ENCODE results near the gene GFY.

GFY gene

DNA sequence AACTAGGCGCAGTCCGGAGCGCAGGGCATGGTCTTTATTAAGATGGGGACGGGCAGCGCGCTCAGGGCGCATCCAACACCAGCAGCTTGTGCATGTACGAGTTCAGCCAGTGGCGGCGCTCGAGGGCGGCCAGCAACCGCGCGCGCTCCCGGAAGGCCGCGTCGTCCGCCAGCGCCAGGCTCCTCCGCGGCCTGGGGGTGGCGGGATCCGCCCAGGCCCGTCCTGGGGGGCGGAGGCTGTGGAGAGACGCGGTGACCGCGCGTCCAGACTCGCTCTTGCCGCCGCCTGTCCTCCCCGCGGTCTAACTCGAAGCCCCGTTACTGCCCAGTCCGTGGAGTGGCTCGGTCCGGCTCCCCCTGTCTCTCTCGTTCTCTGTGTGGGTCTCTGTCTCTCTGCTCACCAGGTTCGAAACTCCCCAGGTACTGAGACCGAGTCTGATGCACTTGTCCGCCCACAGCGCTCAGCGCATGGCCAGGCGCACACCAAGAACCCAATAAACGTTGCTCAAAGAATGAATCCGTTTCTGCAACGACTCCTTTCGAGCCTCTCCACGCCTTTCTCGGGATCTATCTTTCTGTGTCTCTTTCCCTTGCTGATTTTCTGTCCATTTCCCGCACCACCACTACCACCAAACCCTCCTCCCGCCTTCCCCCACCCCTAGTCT, 2.6 kb upstream of the GFY start:
- TF ChIP-seq, protein P1, sequence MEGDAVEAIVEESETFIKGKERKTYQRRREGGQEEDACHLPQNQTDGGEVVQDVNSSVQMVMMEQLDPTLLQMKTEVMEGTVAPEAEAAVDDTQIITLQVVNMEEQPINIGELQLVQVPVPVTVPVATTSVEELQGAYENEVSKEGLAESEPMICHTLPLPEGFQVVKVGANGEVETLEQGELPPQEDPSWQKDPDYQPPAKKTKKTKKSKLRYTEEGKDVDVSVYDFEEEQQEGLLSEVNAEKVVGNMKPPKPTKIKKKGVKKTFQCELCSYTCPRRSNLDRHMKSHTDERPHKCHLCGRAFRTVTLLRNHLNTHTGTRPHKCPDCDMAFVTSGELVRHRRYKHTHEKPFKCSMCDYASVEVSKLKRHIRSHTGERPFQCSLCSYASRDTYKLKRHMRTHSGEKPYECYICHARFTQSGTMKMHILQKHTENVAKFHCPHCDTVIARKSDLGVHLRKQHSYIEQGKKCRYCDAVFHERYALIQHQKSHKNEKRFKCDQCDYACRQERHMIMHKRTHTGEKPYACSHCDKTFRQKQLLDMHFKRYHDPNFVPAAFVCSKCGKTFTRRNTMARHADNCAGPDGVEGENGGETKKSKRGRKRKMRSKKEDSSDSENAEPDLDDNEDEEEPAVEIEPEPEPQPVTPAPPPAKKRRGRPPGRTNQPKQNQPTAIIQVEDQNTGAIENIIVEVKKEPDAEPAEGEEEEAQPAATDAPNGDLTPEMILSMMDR (conservative IDR thresholded peaks at IDR 0.05; ENCODE audit: low read depth, low read length) = peak; percentile 39
- peak; percentile 20 for DNase-seq (ENCODE audit: low read depth)
- H3K4me3 ChIP-seq (ENCODE audit: low read depth, low read length) = no peak overlapping the region

DNA sequence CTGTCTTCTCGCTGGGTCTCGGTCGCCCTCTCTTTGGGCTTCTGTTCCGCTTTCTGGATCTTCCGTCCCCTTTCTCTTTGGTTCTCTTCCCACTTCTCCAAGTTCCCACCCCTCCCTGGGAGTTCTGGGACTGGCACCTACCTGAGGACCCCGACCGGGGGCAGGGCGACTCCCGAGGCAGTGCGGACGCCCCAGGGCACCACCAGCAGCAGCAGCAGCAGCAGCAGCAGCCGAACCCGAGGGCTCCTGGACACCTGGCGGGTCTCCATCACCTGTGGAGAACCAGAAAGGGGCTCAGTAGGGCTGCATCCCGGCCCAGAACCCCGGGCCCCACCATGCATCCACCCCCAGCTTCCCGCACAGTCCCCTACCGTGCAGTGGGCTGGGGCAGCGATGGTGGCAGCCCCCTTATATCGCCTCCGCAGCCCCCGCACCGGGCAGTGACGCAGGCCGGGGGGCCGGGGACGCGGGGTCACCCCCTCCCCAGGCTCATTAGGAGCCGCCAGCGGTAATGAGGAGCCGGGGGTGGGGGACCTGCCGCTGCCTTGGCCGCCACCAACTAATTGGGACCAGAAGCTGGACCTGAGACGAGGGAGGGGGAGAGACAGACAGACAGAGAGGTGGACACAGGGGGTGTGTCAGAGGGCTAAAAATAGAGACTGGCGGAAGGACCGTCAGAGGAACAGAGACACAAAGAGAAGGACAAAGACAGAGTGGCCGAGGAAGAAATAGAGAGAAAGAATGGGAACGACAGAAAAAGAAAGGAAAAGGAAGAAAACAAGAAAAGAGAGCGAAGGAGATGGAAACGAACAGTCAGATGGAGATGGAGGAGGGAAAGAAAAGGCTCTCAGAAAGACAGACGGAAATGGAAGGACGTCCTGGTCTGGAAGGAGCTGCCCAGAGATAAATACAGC, 1.9 kb upstream of the GFY start, which contains the start of gene PTH2:
TSS of gene PTH2 (minus strand) at position 371 of the 914 bp plus-strand sequence. CDS start at position 269, 102 bp downstream.
- TF ChIP-seq, protein P1 (conservative IDR thresholded peaks at IDR 0.05; ENCODE audit: low read depth, low read length) = no peak
- H3K4me3 ChIP-seq (ENCODE audit: low read depth, low read length) = no peak within 1 kb of the TSS
- no peak for DNase-seq (ENCODE audit: low read depth)

GRCh38 chr19:49423985-49424303, 1.2 kb upstream of the GFY start:
- no peak overlapping the region for H3K4me3 ChIP-seq (ENCODE audit: low read depth, low read length)
- DNase-seq (ENCODE audit: low read depth) = no peak
- TF ChIP-seq, protein P1 (conservative IDR thresholded peaks at IDR 0.05; ENCODE audit: low read depth, low read length) = no peak

DNA sequence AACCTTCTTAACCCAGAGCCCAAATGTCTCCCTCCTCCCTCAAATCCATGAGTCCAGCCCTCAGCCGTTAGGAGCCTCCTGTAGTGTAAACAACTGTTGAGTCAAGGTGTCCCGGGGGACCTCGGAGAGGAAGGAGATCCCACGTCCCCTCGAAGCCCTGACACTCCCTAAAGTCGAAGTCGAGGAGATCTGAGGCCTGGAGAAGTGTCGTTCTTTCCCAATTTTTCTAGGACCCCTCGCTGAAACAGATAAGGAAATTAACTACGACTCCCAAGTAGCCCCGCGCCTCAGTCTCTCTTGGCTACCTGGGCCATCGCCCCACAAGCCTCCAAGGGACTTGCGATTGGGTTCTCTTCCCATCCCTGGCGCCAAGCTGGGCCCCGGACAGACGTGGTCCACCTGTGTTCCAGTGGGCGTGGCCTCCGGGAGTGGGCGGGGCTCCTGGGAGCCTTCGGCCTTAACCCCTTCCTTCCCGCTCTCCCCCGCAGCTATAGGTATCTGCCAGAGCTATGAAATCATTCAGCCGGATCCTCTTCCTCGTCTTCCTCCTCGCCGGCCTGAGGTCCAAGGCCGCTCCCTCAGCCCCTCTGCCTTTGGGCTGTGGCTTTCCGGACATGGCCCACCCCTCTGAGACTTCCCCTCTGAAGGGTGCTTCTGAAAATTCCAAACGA, 869 bp downstream of the GFY start:
- no peak overlapping the region for H3K4me3 ChIP-seq (ENCODE audit: low read depth, low read length)
- DNase-seq (ENCODE audit: low read depth) = no peak

GRCh38 chr19:49427339-49427738, 2.2 kb downstream of the GFY start:
- H3K4me3 ChIP-seq (ENCODE audit: low read depth, low read length) = no peak overlapping the region
- TF ChIP-seq, protein P1 (conservative IDR thresholded peaks at IDR 0.05; ENCODE audit: low read depth, low read length) = no peak
- DNase-seq (ENCODE audit: low read depth) = no peak

More for the DNA sequence above, 869 bp downstream of the GFY start:
- TF ChIP-seq, protein P1 (conservative IDR thresholded peaks at IDR 0.05; ENCODE audit: low read depth, low read length) = no peak

- TF ChIP-seq, protein P1 (conservative IDR thresholded peaks at IDR 0.05; ENCODE audit: low read depth, low read length) = no peak
- no peak for DNase-seq (ENCODE audit: low read depth)
- H3K4me3 ChIP-seq (ENCODE audit: low read depth, low read length) = no peak overlapping the region
Observed at GRCh38 chr19:49427855-49428546, 2.8 kb downstream of the GFY start.

Data from choroid plexus epithelial cell (primary cell).